GM10266 (cell line): ENCODE results near the gene PPP4R3A.

ENCODE experiments used
- DNase-seq: peaks from one replicate; pipeline ENCODE4 v3.0.0; 2012; ENCODE audit errors: extremely low spot score
- CTCF ChIP-seq: IDR thresholded peaks from 2 replicates; pipeline ENCODE4 v1.5.1; 2012; ENCODE audit warnings: mild to moderate bottlenecking, low read depth; ENCODE audit not compliant: control insufficient read depth, insufficient read depth; ENCODE audit errors: missing control alignments

The PPP4R3A gene

GRCh38 chr14:91458612-91459011, 51.5 kb downstream of the PPP4R3A start:
- no peak for DNase-seq
- no peak for TF ChIP-seq CTCF

- no peak for DNase-seq
- TF ChIP-seq CTCF = no peak
Measured at GRCh38 chr14:91456283-91456682, 53.8 kb downstream of the PPP4R3A start.

- no peak for DNase-seq
- no peak for TF ChIP-seq CTCF
Measured at GRCh38 chr14:91454580-91454979, 55.5 kb downstream of the PPP4R3A start.

- no peak for TF ChIP-seq CTCF
- no peak for DNase-seq
Measured at GRCh38 chr14:91454155-91454554, 56.0 kb downstream of the PPP4R3A start.

GRCh38 chr14:91453744-91454143, 56.4 kb downstream of the PPP4R3A start:
- TF ChIP-seq CTCF = no peak
- DNase-seq = no peak

GRCh38 chr14:91444335-91445020, 65.6 kb downstream of the PPP4R3A start:
- TF ChIP-seq CTCF = no peak
- DNase-seq = no peak

- no peak for DNase-seq
- TF ChIP-seq CTCF = no peak
Measured at GRCh38 chr14:91439345-91439744, 70.8 kb downstream of the PPP4R3A start.
